ENCODE measurements around the gene SYNE2. TPM values are rescaled to one million over a fixed set of nuclear protein-coding genes. Genes with fewer than 3 reads are reported as not detected.

SYNE2 gene
- total and polyA plus RNA-seq, 2 of the 8 experiments (the other 6 are each of a cell fraction or from before 2014, with no cell fraction given): 32.6 to 46.1 TPM

DNA sequence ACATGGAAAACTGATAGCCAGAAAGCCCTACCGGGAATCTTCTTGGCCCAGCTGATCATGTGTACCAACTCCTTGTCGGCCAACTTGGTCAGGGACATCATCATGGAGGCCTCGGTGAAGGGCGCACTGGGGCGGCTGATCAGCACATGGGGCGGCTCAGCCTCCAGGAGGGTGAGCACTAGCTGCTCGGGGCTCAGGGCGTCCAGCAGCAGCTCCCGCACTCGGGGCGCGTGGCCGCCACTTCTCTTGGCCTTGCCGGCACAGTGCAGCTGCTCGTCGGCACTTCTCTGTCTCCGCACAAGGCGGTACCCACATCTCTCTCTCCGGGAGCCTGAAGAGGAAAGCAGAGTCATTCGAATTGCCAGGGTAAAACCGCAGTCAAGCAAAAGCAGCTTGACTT is 407.6 kb downstream of the SYNE2 start:
- no peaks in the 10 kb centered on the region for H3K79me2 ChIP-seq (ENCODE audit: control insufficient read depth in 1 of 2, insufficient read depth in 2 of 2, low read length in 2 of 2)
- no peaks in the 10 kb centered on the region for H3K23me2 ChIP-seq (ENCODE audit: low read depth, low read length)
- no peak overlapping the region for H2BK12ac ChIP-seq (ENCODE audit: low read depth, low read length)
- H3K36me3 ChIP-seq (ENCODE audit: control insufficient read depth in 2 of 4, insufficient read depth in 4 of 4, low read length in 3 of 4): no peaks in the 10 kb centered on the region
- DNase-seq (ENCODE audit: low read depth in 1 of 2, low spot score in 2 of 2): no peak
- no peak overlapping the region; the same call in 1 of the 2 replicates for H2BK15ac ChIP-seq (ENCODE audit: low read length)
- H2BK20ac ChIP-seq (ENCODE audit: low read length): no peak overlapping the region
- H3K9me3 ChIP-seq (ENCODE audit: insufficient read depth in 2 of 2, low read depth in 1 of 2, low read length in 1 of 2): no peaks in the 10 kb centered on the region
- H4K20me1 ChIP-seq (replicated peaks in 1 of 2; ENCODE audit: control insufficient read depth in 1 of 2, insufficient read depth in 2 of 2, low read length in 2 of 2): no peaks in the 10 kb centered on the region
- H3K79me1 ChIP-seq (ENCODE audit: low read depth, low read length): no peaks in the 10 kb centered on the region
- no peak overlapping the region for H3K4ac ChIP-seq (replicated peaks; ENCODE audit: insufficient read length, low read depth, low read length)
- no peak overlapping the region for H3K23ac ChIP-seq (ENCODE audit: insufficient read length)
- H3K27me3 ChIP-seq (replicated peaks in 1 of 4; ENCODE audit: control insufficient read depth in 3 of 4, extremely low read depth in 1 of 4, insufficient read depth in 3 of 4, low read length in 3 of 4): no peaks in the 10 kb centered on the region
- H4K8ac ChIP-seq (ENCODE audit: extremely low read depth, insufficient read depth, low read length): no peak overlapping the region
- no peak overlapping the region for H3K9ac ChIP-seq (replicated peaks in 1 of 4; ENCODE audit: extremely low read depth in 1 of 4, low read depth in 3 of 4, low read length in 3 of 4)
- H3K4me2 ChIP-seq (ENCODE audit: insufficient read depth in 1 of 2, low read depth in 2 of 2, low read length in 2 of 2): no peak overlapping the region
- POLR2A ChIA-PET (ENCODE audit: partially characterized antibody): interaction anchor here (0.6 kb wide), 1 partner anchor 20 kb away, joined by 5 read pairs; no protein-coding TSS in a partner anchor
- no peak for FAIRE-seq
- H2BK120ac ChIP-seq (replicated peaks; ENCODE audit: low read depth, low read length): no peak overlapping the region
- no peak overlapping the region for H4K91ac ChIP-seq (replicated peaks; ENCODE audit: insufficient read length, low read length)
- no peak overlapping the region for H3K56ac ChIP-seq (replicated peaks; ENCODE audit: insufficient read length, low read depth, low read length)
- WGBS, 2 experiments (ENCODE audit: extremely low coverage in 1 of 2, insufficient coverage in 1 of 2, insufficient read length in 1 of 2, insufficient replicate concordance in 2 of 2, low coverage in 1 of 2, low lambda C conversion rate in 2 of 2, missing lambda C conversion rate in 1 of 2): 94% methylated on average over 21 of the region's 21 CpGs; no CpG with 5 or more reads in 1 of the 2 experiments
- CTCF ChIA-PET (ENCODE audit: partially characterized antibody): interaction anchor here (0.6 to 2.5 kb wide), 5 partner anchors 12 to 123 kb away, joined by 3 to 9 read pairs (median 7); partner anchors contain the start of gene ESR2
- H3K27ac ChIP-seq (ENCODE audit: low read depth, low read length): no peak overlapping the region
- no peak overlapping the region; the same call in 1 of the 2 replicates for H2AFZ ChIP-seq (ENCODE audit: low read length)
- H2AK5ac ChIP-seq (ENCODE audit: low read depth, low read length): no peak overlapping the region
- no peak overlapping the region for H3K18ac ChIP-seq (ENCODE audit: extremely low read depth, low read length)
- no peak overlapping the region for H4K5ac ChIP-seq (ENCODE audit: insufficient read length, low read depth, low read length)
- H3K4me1 ChIP-seq (replicated peaks in 1 of 4; ENCODE audit: control insufficient read depth in 3 of 4, insufficient read depth in 4 of 4, low read length in 3 of 4): no peaks in the 10 kb centered on the region
- H2BK5ac ChIP-seq (ENCODE audit: low read depth, low read length): no peak overlapping the region
- no peak overlapping the region for H3K4me3 ChIP-seq (ENCODE audit: extremely low read depth in 1 of 4, insufficient read depth in 2 of 4, low read depth in 3 of 4, low read length in 4 of 4)
- no peak overlapping the region for H3K14ac ChIP-seq (ENCODE audit: insufficient read length)
- TF ChIP-seq JUN (IDR thresholded peaks at IDR 0.05; ENCODE audit: low read depth, low read length) (no peak), ZNF274 (IDR thresholded peaks at IDR 0.05; ENCODE audit: borderline replicate concordance, extremely low read depth, low read length) (no peak), BCL11A (IDR thresholded peaks at IDR 0.05; ENCODE audit: low read depth in 2 of 2, low read length in 2 of 2) (no peak), CBX8 (IDR thresholded peaks at IDR 0.05; ENCODE audit: borderline replicate concordance, low read depth, low read length) (no peak), NANOG (IDR thresholded peaks at IDR 0.05; ENCODE audit: insufficient read depth, low read depth, low read length, poor library complexity, severe bottlenecking) (no peak), JUND (IDR thresholded peaks at IDR 0.05; ENCODE audit: low read length) (no peak), RXRA (IDR thresholded peaks at IDR 0.05; ENCODE audit: insufficient read depth, low read depth, low read length) (no peak), CEBPB (IDR thresholded peaks at IDR 0.05; ENCODE audit: low read depth, low read length) (no peak)
- TF ChIP-seq, protein P1, sequence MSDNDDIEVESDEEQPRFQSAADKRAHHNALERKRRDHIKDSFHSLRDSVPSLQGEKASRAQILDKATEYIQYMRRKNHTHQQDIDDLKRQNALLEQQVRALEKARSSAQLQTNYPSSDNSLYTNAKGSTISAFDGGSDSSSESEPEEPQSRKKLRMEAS (IDR thresholded peaks at IDR 0.05): no peak
- TF ChIP-seq, protein P2, sequence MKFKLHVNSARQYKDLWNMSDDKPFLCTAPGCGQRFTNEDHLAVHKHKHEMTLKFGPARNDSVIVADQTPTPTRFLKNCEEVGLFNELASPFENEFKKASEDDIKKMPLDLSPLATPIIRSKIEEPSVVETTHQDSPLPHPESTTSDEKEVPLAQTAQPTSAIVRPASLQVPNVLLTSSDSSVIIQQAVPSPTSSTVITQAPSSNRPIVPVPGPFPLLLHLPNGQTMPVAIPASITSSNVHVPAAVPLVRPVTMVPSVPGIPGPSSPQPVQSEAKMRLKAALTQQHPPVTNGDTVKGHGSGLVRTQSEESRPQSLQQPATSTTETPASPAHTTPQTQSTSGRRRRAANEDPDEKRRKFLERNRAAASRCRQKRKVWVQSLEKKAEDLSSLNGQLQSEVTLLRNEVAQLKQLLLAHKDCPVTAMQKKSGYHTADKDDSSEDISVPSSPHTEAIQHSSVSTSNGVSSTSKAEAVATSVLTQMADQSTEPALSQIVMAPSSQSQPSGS (IDR thresholded peaks at IDR 0.05; ENCODE audit: low read length): no peak
- TF ChIP-seq, protein P3, sequence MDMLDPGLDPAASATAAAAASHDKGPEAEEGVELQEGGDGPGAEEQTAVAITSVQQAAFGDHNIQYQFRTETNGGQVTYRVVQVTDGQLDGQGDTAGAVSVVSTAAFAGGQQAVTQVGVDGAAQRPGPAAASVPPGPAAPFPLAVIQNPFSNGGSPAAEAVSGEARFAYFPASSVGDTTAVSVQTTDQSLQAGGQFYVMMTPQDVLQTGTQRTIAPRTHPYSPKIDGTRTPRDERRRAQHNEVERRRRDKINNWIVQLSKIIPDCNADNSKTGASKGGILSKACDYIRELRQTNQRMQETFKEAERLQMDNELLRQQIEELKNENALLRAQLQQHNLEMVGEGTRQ (IDR thresholded peaks at IDR 0.05; ENCODE audit: low read length): no peak

All from H1 (cell line).